Mesenchymal stem cell (in vitro differentiated cells and primary cell): Measurements from ENCODE around the gene SASH1.

ENCODE experiments used
- DNase-seq: peaks from one replicate; pipeline ENCODE4 v3.0.0-alpha.2; 2013
- H2AFZ ChIP-seq: one replicate; pipeline ENCODE4 v1.6.1; 2013; ENCODE audit warnings: low read depth, mild to moderate bottlenecking, control low read depth, inconsistent platforms, low read length, moderate library complexity
- H2AK5ac ChIP-seq: 2 replicates; pipeline ENCODE4 v1.6.1; 2013; ENCODE audit warnings: low read length, moderate library complexity, mild to moderate bottlenecking, inconsistent platforms; ENCODE audit not compliant: severe bottlenecking
- H2BK120ac ChIP-seq: one replicate; pipeline ENCODE4 v1.6.1; 2013; ENCODE audit warnings: low read depth, mild to moderate bottlenecking, inconsistent platforms, low read length, moderate library complexity
- H2BK12ac ChIP-seq, 2 experiments: one replicate each; pipeline ENCODE4 v1.6.1; 2013; ENCODE audit warnings: inconsistent platforms in 2 of 2, low read length in 2 of 2, mild to moderate bottlenecking in 2 of 2, moderate library complexity in 2 of 2, control low read depth in 1 of 2
- H2BK15ac ChIP-seq: one replicate; pipeline ENCODE4 v1.6.1; 2013; ENCODE audit warnings: mild to moderate bottlenecking, low read depth, inconsistent platforms; ENCODE audit not compliant: poor library complexity, severe bottlenecking
- H2BK5ac ChIP-seq: 2 replicates; pipeline ENCODE4 v1.6.1; 2013; ENCODE audit warnings: low read depth, mild to moderate bottlenecking, low read length, control low read depth, inconsistent platforms; ENCODE audit not compliant: poor library complexity, severe bottlenecking
- H3K14ac ChIP-seq, 2 experiments: one replicate each; pipeline ENCODE4 v1.6.1; 2013; ENCODE audit warnings: inconsistent platforms in 2 of 2, low read length in 2 of 2, control low read depth in 1 of 2, mild to moderate bottlenecking in 1 of 2, moderate library complexity in 1 of 2
- H3K18ac ChIP-seq, 2 experiments: one replicate each; pipeline ENCODE4 v1.6.1; 2013; ENCODE audit warnings: inconsistent platforms in 2 of 2, low read length in 2 of 2, control low read depth in 1 of 2, low read depth in 1 of 2, mild to moderate bottlenecking in 1 of 2
- H3K23ac ChIP-seq, 2 experiments: one replicate each; pipeline ENCODE4 v1.6.1; 2013; ENCODE audit warnings: inconsistent platforms in 2 of 2, low read length in 2 of 2, mild to moderate bottlenecking in 2 of 2, moderate library complexity in 2 of 2, control low read depth in 1 of 2
- H3K27ac ChIP-seq: 2 replicates; pipeline ENCODE4 v1.5.1; 2013; ENCODE audit warnings: mild to moderate bottlenecking, moderate library complexity, low read length, control low read depth, inconsistent platforms; ENCODE audit not compliant: poor library complexity, severe bottlenecking
- H3K27me3 ChIP-seq, 2 experiments: 2 replicates each; pipeline versions ENCODE4 v1.6.1 to v1.7.0; 2013; ENCODE audit warnings: low read length in 2 of 2, mild to moderate bottlenecking in 2 of 2, moderate library complexity in 2 of 2, control low read depth in 1 of 2, inconsistent platforms in 1 of 2; ENCODE audit not compliant: control insufficient read depth in 1 of 2, insufficient read depth in 1 of 2
- H3K36me3 ChIP-seq, 2 experiments: 2 replicates each; pipeline versions ENCODE4 v1.6.1 to v1.7.0; 2013; ENCODE audit warnings: low read length in 2 of 2, control low read depth in 1 of 2, inconsistent platforms in 1 of 2, low read depth in 1 of 2, mild to moderate bottlenecking in 1 of 2; ENCODE audit not compliant: insufficient read depth in 2 of 2, control insufficient read depth in 1 of 2
- H3K4ac ChIP-seq, 2 experiments: one replicate each; pipeline ENCODE4 v1.6.1; 2013; ENCODE audit warnings: inconsistent platforms in 2 of 2, low read length in 2 of 2, mild to moderate bottlenecking in 2 of 2, moderate library complexity in 2 of 2, control low read depth in 1 of 2, low read depth in 1 of 2
- H3K4me1 ChIP-seq: 2 replicates; pipeline ENCODE4 v1.6.1; 2013; ENCODE audit warnings: low read depth, low read length, control low read depth; ENCODE audit not compliant: control insufficient read depth, insufficient read depth
- H3K4me2 ChIP-seq: 2 replicates; pipeline ENCODE4 v1.6.1; 2013; ENCODE audit warnings: low read length, mild to moderate bottlenecking, inconsistent platforms; ENCODE audit not compliant: poor library complexity, severe bottlenecking
- H3K4me3 ChIP-seq, 2 experiments: 2 replicates each; pipeline versions ENCODE4 v1.5.1 to v1.7.0; 2013; ENCODE audit warnings: low read length in 2 of 2, mild to moderate bottlenecking in 2 of 2, control low read depth in 1 of 2, low read depth in 1 of 2; ENCODE audit not compliant: insufficient read depth in 1 of 2
- H3K79me1 ChIP-seq: replicated peaks from 2 replicates; pipeline ENCODE4 v1.6.1; 2013; ENCODE audit warnings: mild to moderate bottlenecking, control low read depth, low read length, inconsistent platforms; ENCODE audit not compliant: poor library complexity, severe bottlenecking
- H3K9ac ChIP-seq: 2 replicates; pipeline ENCODE4 v1.7.0; 2013; ENCODE audit warnings: mild to moderate bottlenecking, low read length, moderate library complexity
- H3K9me3 ChIP-seq: 2 replicates; pipeline ENCODE4 v1.7.0; 2013; ENCODE audit warnings: mild to moderate bottlenecking, low read length; ENCODE audit not compliant: control insufficient read depth
- H4K8ac ChIP-seq: one replicate; pipeline ENCODE4 v1.6.1; 2013; ENCODE audit warnings: inconsistent platforms, mild to moderate bottlenecking, low read length, moderate library complexity
- H4K91ac ChIP-seq: one replicate; pipeline ENCODE4 v1.6.1; 2013; ENCODE audit warnings: mild to moderate bottlenecking, low read length, inconsistent platforms
- WGBS: methylation state at CpG from one replicate; pipeline ENCODE4 v1.1.7; 2013; ENCODE audit warnings: mixed read lengths; 5-methylcytosine and 5-hydroxymethylcytosine counted together

SASH1 gene

DNA sequence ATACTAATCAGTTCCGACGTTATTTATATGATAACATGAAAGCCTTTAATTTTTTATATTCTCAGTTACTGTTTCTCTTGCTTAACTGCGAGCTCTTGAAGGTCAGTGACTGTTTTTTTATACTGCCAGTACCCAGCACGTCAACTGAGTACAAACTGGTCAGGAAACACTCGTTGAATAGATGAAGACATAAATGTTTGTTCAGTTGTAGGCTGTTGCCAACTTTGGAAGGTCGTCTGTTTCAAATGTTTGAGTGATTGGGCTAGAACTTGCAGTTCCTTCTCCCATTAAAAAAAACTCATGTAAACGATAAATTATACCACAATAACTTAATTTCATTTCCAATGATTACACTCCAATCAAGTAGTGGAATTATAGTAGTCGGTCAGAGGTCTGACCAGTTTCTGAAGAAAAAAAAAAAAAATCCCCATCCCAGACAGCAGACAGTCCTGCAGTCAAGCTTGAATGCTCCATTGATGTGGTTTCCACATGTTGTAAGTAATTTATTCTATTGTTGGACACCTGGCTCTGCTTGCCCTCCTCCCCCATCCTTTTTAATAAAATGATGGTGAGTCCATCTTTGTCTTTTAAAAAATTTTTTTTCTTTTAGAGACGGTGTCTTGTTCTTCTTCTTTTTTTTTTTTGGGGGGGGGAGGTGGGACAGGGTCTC lies 81.1 kb downstream of the SASH1 start:
- no peak overlapping the region for H3K18ac ChIP-seq
- no peak overlapping the region for H2BK120ac ChIP-seq
- H3K4me2 ChIP-seq: no peak overlapping the region
- no peak overlapping the region for H3K27ac ChIP-seq
- no peak overlapping the region for H4K91ac ChIP-seq
- no peaks in the 10 kb centered on the region for H3K27me3 ChIP-seq
- H3K23ac ChIP-seq: no peak overlapping the region
- no peak overlapping the region for H2AK5ac ChIP-seq
- H3K79me1 ChIP-seq: peaks cover 13% of the 10 kb centered on the region
- no peak overlapping the region for H2BK15ac ChIP-seq
- no peak overlapping the region for H2AFZ ChIP-seq
- 88% methylated on average over 6 of the region's 9 CpGs for WGBS
- no peak overlapping the region for H2BK5ac ChIP-seq
- no peak overlapping the region for H3K14ac ChIP-seq
- no peak overlapping the region for H2BK12ac ChIP-seq
- no peak overlapping the region for H3K4ac ChIP-seq
- H3K4me3 ChIP-seq: no peak overlapping the region
- H3K4me1 ChIP-seq: peaks cover 8% of the 10 kb centered on the region
- no peak overlapping the region for H3K9ac ChIP-seq
- no peak for DNase-seq
- H3K36me3 ChIP-seq: peaks cover 0 to 55% of the 10 kb centered on the region in 2 experiments
- no peaks in the 10 kb centered on the region for H3K9me3 ChIP-seq
- no peak overlapping the region for H4K8ac ChIP-seq

DNA sequence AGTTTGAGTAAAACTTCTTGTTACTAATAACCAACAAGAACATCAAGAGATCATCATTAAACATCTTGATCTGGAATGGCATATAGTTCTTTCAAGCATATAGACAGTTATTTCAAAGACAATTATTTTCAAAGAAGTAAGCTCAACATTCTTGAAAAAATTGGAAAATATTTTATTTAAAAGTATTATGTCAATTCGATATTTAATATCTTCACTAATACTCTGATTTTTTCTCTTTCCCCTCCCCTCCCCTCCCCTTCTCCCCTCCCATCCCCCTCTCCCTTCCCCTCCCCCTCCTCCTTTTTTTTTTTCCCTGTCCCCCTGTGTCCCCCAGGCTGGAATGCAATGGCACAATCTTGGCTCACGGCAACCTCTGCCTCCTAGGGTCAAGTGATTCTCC lies 82.8 kb downstream of the SASH1 start:
- DNase-seq: no peak
- H3K79me1 ChIP-seq: peaks cover 15% of the 10 kb centered on the region
- no peak overlapping the region for H3K27ac ChIP-seq
- H3K9ac ChIP-seq: no peak overlapping the region
- H3K4ac ChIP-seq: no peak overlapping the region
- H2BK12ac ChIP-seq: no peak overlapping the region
- no peak overlapping the region for H2BK15ac ChIP-seq
- H2AFZ ChIP-seq: no peak overlapping the region
- H3K4me1 ChIP-seq: peaks cover 8% of the 10 kb centered on the region
- no peak overlapping the region for H3K4me2 ChIP-seq
- no peak overlapping the region for H2AK5ac ChIP-seq
- H2BK120ac ChIP-seq: no peak overlapping the region
- peaks cover 0 to 56% of the 10 kb centered on the region in 2 experiments for H3K36me3 ChIP-seq
- H2BK5ac ChIP-seq: no peak overlapping the region
- H4K91ac ChIP-seq: no peak overlapping the region
- H3K18ac ChIP-seq: no peak overlapping the region
- H4K8ac ChIP-seq: no peak overlapping the region
- 100% methylated on average over 2 of the region's 2 CpGs for WGBS
- H3K14ac ChIP-seq: no peak overlapping the region
- H3K4me3 ChIP-seq: no peak overlapping the region
- H3K9me3 ChIP-seq: no peaks in the 10 kb centered on the region
- H3K23ac ChIP-seq: no peak overlapping the region
- H3K27me3 ChIP-seq: no peaks in the 10 kb centered on the region

DNA sequence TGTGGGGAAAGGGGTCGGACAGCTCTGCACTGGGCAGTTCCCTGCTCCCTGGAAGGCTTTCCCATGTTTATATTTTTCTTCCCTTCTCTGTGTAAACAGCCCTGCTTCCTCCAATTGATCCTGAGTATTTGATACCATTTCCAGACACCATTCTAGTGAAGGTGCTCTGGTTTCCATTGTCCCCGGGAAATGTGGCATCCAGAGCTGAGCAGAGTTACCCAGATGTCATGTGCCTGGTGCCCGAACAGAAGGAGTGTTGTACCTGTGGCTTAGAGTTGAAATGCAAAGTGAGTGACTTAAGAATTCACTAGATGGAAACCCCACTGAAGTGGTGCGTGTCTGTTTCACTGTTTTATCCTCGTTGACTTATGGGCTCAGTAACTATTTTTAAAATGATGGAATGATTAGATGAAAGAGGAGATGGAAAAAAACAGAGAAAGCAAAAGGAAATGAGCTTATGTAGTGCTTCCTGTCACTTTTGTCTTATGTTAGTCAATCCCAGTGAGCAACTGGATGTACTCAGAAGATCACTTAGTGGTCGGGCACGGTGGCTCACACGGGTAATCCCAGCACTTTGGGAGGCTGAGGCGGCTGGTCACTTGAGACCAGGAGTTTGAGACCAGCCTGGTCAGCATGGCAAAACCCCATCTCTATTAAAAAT lies 83.8 kb downstream of the SASH1 start:
- 37% methylated on average over 7 of the region's 9 CpGs for whole genome bisulfite sequencing
- H3K4me2 ChIP-seq: no peak overlapping the region
- DNase-seq: peak; percentile 83
- no peak overlapping the region for H3K23ac ChIP-seq
- no peak overlapping the region for H3K9ac ChIP-seq
- no peak overlapping the region for H3K4me3 ChIP-seq
- peaks cover 17% of the 10 kb centered on the region for H3K79me1 ChIP-seq
- no peak overlapping the region for H4K91ac ChIP-seq
- peak overlapping the region; percentile 2 for H4K8ac ChIP-seq
- H3K27me3 ChIP-seq: no peaks in the 10 kb centered on the region
- peak overlapping the region in 1 of 2 experiments; percentile 12 for H3K4ac ChIP-seq
- no peak overlapping the region for H2BK15ac ChIP-seq
- H2AFZ ChIP-seq: no peak overlapping the region
- H3K36me3 ChIP-seq: peaks cover 0 to 61% of the 10 kb centered on the region in 2 experiments
- H3K9me3 ChIP-seq: no peaks in the 10 kb centered on the region
- no peak overlapping the region for H2BK12ac ChIP-seq
- no peak overlapping the region for H3K14ac ChIP-seq
- H3K27ac ChIP-seq: no peak overlapping the region
- no peak overlapping the region for H2AK5ac ChIP-seq
- peak overlapping the region in 1 of 2 experiments; percentile 57 for H3K18ac ChIP-seq
- peaks cover 8% of the 10 kb centered on the region for H3K4me1 ChIP-seq
- no peak overlapping the region for H2BK5ac ChIP-seq
- no peak overlapping the region for H2BK120ac ChIP-seq

DNA sequence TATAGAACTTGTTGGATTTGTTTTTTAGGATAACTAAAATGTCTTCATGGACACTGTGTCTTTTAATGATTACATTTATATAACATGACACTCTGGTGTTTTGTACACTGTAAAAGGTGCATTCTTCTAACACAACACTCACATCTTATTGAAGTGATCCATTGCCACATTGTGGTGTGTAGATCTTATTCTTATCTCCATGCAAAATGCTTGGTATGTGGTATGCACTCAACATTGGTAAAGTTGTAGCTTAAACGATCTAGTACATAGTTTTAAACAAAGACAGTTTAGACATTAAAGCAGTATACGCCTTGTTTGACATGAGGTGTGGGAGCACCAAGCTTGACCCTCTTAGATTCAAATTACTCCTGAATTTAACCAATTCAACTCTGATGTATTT lies 84.7 kb downstream of the SASH1 start:
- Histone ChIP-seq H2BK15ac (no peak overlapping the region), H3K27me3 (no peaks in the 10 kb centered on the region), H2AK5ac (peak overlapping the region; percentile 70), H3K4ac (no peak overlapping the region), H2BK120ac (no peak overlapping the region), H3K9ac (no peak overlapping the region), H2AFZ (no peak overlapping the region), H3K4me2 (no peak overlapping the region), H3K18ac (no peak overlapping the region), H2BK12ac (no peak overlapping the region), H3K4me3 (no peak overlapping the region), H2BK5ac (no peak overlapping the region), H4K8ac (no peak overlapping the region), H3K36me3 (peaks cover 0 to 54% of the 10 kb centered on the region in 2 experiments), H3K27ac (no peak overlapping the region), H3K9me3 (no peaks in the 10 kb centered on the region), H4K91ac (no peak overlapping the region), H3K23ac (no peak overlapping the region), H3K14ac (no peak overlapping the region), H3K79me1 (peaks cover 14% of the 10 kb centered on the region), H3K4me1 (peaks cover 8% of the 10 kb centered on the region)
- WGBS: 53% methylated on average over 2 of the region's 2 CpGs
- DNase-seq: no peak
